ENCODE results near the gene HESX1. TPM values are rescaled to one million over a fixed set of nuclear protein-coding genes. Genes with fewer than 3 reads are reported as not detected.

Gene HESX1
- total RNA-seq, 1 experiment from 2014 or later = 1.6 TPM

DNA sequence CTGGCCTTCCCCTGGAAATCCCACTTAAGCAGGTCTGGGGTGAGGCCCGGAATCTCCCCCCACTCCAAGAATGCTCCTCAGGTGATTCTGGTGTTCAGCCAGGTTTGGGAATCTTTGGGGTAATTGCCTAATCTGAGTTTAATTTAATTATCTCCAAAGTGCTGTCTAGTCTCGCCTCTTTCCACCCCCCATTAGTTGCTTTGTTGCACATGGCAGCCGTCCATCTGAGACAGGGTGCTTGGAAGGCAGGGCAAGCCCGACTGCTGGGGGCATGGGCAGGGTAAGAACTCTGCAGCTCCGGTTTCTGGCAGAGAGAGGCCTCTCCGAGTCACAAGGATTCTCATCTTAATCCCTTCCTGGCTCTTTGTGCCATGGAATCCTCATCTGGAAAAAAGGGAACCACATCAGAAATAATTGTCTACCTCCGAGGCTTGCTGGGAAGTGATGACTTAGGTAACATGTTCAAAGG lies 49.6 kb downstream of the HESX1 start:
- no peak for DNase-seq (ENCODE audit: extremely low read depth, low read depth)

Other genes starting within 250 kb of the HESX1 start
- 0.12 TPM in 1 of 2 replicates, not detected in the other for gene SPATA12, start 139.3 kb downstream of the HESX1 start, total RNA-seq (2014; rRNA removed; shearing (Covaris generic))
- 0.29 and 0.62 TPM in 2 replicates for gene IL17RD, start 34.6 kb downstream of the HESX1 start, total RNA-seq (2014; rRNA removed; shearing (Covaris generic))
- gene APPL1, start 27.8 kb upstream of the HESX1 start, total RNA-seq (2014; rRNA removed; shearing (Covaris generic)) = 30.0 and 32.5 TPM in 2 replicates
- 0.05 TPM in 1 of 2 replicates, not detected in the other for gene ASB14, start 92.7 kb upstream of the HESX1 start, total RNA-seq (2014; rRNA removed; shearing (Covaris generic))